ENCODE data around the gene HOXD11. TPM values are rescaled to one million over a fixed set of nuclear protein-coding genes. Genes with fewer than 3 reads are reported as not detected.
A peak's percentile ranks its signal among the peaks of the same experiment; 100 is the strongest.

The HOXD11 gene
- total RNA-seq, 1 donor from 2014 or later, result 1.1 TPM

- no peak for DNase-seq (ENCODE audit: extremely low spot score, unreplicated experiment)
- no peak for TF ChIP-seq CTCF (conservative IDR thresholded peaks at IDR 0.05)
- H3K4me3 Mint-ChIP-seq, result peak overlapping the region; percentile 67
Measured at GRCh38 chr2:176080540-176081375, 26.3 kb upstream of the HOXD11 start.

GRCh38 chr2:176081376-176081836 lies 25.7 kb upstream of the HOXD11 start:
- TF ChIP-seq CTCF (conservative IDR thresholded peaks at IDR 0.05), result no peak
- H3K4me1 Mint-ChIP-seq (ENCODE audit: unreplicated experiment), result peaks cover 32% of the 10 kb centered on the region
- H3K36me3 Mint-ChIP-seq, result no peaks in the 10 kb centered on the region
- no peak for DNase-seq (ENCODE audit: extremely low spot score, unreplicated experiment)
- H3K27me3 Mint-ChIP-seq, result peaks cover 94% of the 10 kb centered on the region
- H3K9me3 Mint-ChIP-seq, result no peaks in the 10 kb centered on the region
- H3K4me3 Mint-ChIP-seq, result peak overlapping the region; percentile 67
- peak overlapping the region; percentile 36 for H3K27ac Mint-ChIP-seq

More at GRCh38 chr2:176080540-176081375, 26.3 kb upstream of the HOXD11 start:
- H3K4me1 Mint-ChIP-seq (ENCODE audit: unreplicated experiment), result peaks cover 32% of the 10 kb centered on the region
- H3K27ac Mint-ChIP-seq, result peak overlapping the region; percentile 36
- peaks cover 94% of the 10 kb centered on the region for H3K27me3 Mint-ChIP-seq
- no peaks in the 10 kb centered on the region for H3K36me3 Mint-ChIP-seq
- H3K9me3 Mint-ChIP-seq, result no peaks in the 10 kb centered on the region

GRCh38 chr2:176081837-176082524 lies 25.1 kb upstream of the HOXD11 start:
- Mint-ChIP-seq H3K36me3 (no peaks in the 10 kb centered on the region), H3K4me3 (peak overlapping the region; percentile 66), H3K4me1 (ENCODE audit: unreplicated experiment) (peaks cover 32% of the 10 kb centered on the region), H3K9me3 (no peaks in the 10 kb centered on the region), H3K27me3 (peaks cover 94% of the 10 kb centered on the region), H3K27ac (no peak overlapping the region)
- no peak for TF ChIP-seq CTCF (conservative IDR thresholded peaks at IDR 0.05)
- DNase-seq (ENCODE audit: extremely low spot score, unreplicated experiment), result no peak

- peak overlapping the region; percentile 66 for H3K4me3 Mint-ChIP-seq
- H3K27ac Mint-ChIP-seq, result no peak overlapping the region
- TF ChIP-seq CTCF (conservative IDR thresholded peaks at IDR 0.05), result no peak
- peaks cover 94% of the 10 kb centered on the region for H3K27me3 Mint-ChIP-seq
- H3K9me3 Mint-ChIP-seq, result no peaks in the 10 kb centered on the region
- peaks cover 32% of the 10 kb centered on the region for H3K4me1 Mint-ChIP-seq (ENCODE audit: unreplicated experiment)
- no peaks in the 10 kb centered on the region for H3K36me3 Mint-ChIP-seq
- no peak for DNase-seq (ENCODE audit: extremely low spot score, unreplicated experiment)
Measured at GRCh38 chr2:176082525-176082823, 24.6 kb upstream of the HOXD11 start.

- Mint-ChIP-seq H3K36me3 (no peaks in the 10 kb centered on the region), H3K27me3 (peaks cover 97% of the 10 kb centered on the region), H3K9me3 (no peaks in the 10 kb centered on the region), H3K4me3 (peak overlapping the region; percentile 66), H3K4me1 (ENCODE audit: unreplicated experiment) (peaks cover 33% of the 10 kb centered on the region), H3K27ac (peak overlapping the region; percentile 19)
- no peak for TF ChIP-seq CTCF (conservative IDR thresholded peaks at IDR 0.05)
- DNase-seq (ENCODE audit: extremely low spot score, unreplicated experiment), result no peak
Measured at GRCh38 chr2:176082824-176083751, 24.0 kb upstream of the HOXD11 start.
